T-cell (primary cell): ENCODE data around the gene STAT5B. TPM values are rescaled to one million over a fixed set of nuclear protein-coding genes. Genes with fewer than 3 reads are reported as not detected.

Source experiments
- ATAC-seq, 4 experiments: fragments of 200-7000 bp in 3 of 4; fragments of 150-1000 bp in 1 of 4; cut with Tn5 transposase; replicated peaks in 1 of 4; 1 replicate in 3 of 4; 2 replicates in 1 of 4; pipeline ENCODE4 v1.10.0; 2021; ENCODE audit warnings: moderate library complexity in 3 of 4, mild to moderate bottlenecking in 2 of 4, moderate number of reproducible peaks in 1 of 4
- CTCF ChIA-PET, 2 donors: fragments of 300-600 bp; sonication (Branson Sonifier 250); formaldehyde crosslinking; loops; one replicate each; lab custom pipeline; 2022; ENCODE audit warnings: antibody characterized with exemption in 2 of 2; lab: Charles Lee
- POLR2A ChIA-PET, 2 donors: fragments of 300-600 bp; sonication (Branson Sonifier 250); formaldehyde crosslinking; loops; one replicate each; lab custom pipeline; 2022; ENCODE audit warnings: antibody characterized with exemption in 2 of 2; lab: Charles Lee
- DNase-seq, 35 experiments: peaks; one replicate each; pipeline versions ENCODE4 v3.0.0 to v3.0.0-alpha.2; 2013 to 2023
- H3K27ac ChIP-seq: one replicate; pipeline ENCODE4 v1.5.1; 2013; ENCODE audit warnings: low read length
- H3K27me3 ChIP-seq, 2 experiments: replicated peaks in 1 of 2; 1 replicate in 1 of 2; 2 replicates in 1 of 2; pipeline versions ENCODE4 v1.6.1 to v1.7.0; 2013; ENCODE audit warnings: low read length in 1 of 2, mixed read lengths in 1 of 2; ENCODE audit not compliant: control insufficient read depth in 2 of 2, insufficient read depth in 2 of 2; ENCODE audit errors: extremely low read depth in 1 of 2
- H3K36me3 ChIP-seq, 2 donors: 1 replicate in 1 of 2; 2 replicates in 1 of 2; pipeline versions ENCODE4 v1.6.1 to v1.7.0; 2013; ENCODE audit warnings: low read length in 1 of 2; ENCODE audit not compliant: control insufficient read depth in 2 of 2, insufficient read depth in 1 of 2; ENCODE audit errors: extremely low read depth in 1 of 2
- H3K4me1 ChIP-seq, 2 experiments: 1 replicate in 1 of 2; 2 replicates in 1 of 2; pipeline versions ENCODE4 v1.6.1 to v1.7.0; 2013; ENCODE audit warnings: low read length in 2 of 2, mixed read lengths in 1 of 2; ENCODE audit not compliant: insufficient read depth in 2 of 2, control insufficient read depth in 1 of 2; ENCODE audit errors: extremely low read depth in 1 of 2
- H3K4me3 ChIP-seq, 2 donors: 1 replicate in 1 of 2; 2 replicates in 1 of 2; pipeline versions ENCODE4 v1.5.1 to v1.7.0; 2013; ENCODE audit warnings: mild to moderate bottlenecking in 2 of 2, low read length in 1 of 2, moderate library complexity in 1 of 2; ENCODE audit not compliant: control insufficient read depth in 1 of 2; ENCODE audit errors: extremely low read depth in 1 of 2
- H3K9me3 ChIP-seq: 2 replicates; pipeline ENCODE4 v1.7.0; 2013
- H3K27ac Mint-ChIP-seq, 2 donors: one replicate each; pipeline ENCODE4 v1.8.0; 2020 to 2021; ENCODE audit warnings: mild to moderate bottlenecking in 2 of 2, mixed read lengths in 2 of 2
- H3K27me3 Mint-ChIP-seq, 2 donors: one replicate each; pipeline ENCODE4 v1.8.0; 2021 to 2022; ENCODE audit warnings: mixed read lengths in 2 of 2
- H3K36me3 Mint-ChIP-seq: one replicate; pipeline ENCODE4 v1.8.0; 2021; ENCODE audit warnings: mixed read lengths
- H3K4me1 Mint-ChIP-seq, 3 donors: one replicate each; pipeline ENCODE4 v1.8.0; 2020 to 2022; ENCODE audit warnings: mixed read lengths in 3 of 3, mild to moderate bottlenecking in 1 of 3
- H3K4me3 Mint-ChIP-seq, 3 donors: one replicate each; pipeline ENCODE4 v1.8.0; 2020 to 2022; ENCODE audit warnings: mild to moderate bottlenecking in 3 of 3, mixed read lengths in 3 of 3, moderate library complexity in 3 of 3
- H3K9me3 Mint-ChIP-seq, 3 donors: one replicate each; pipeline ENCODE4 v1.8.0; 2020 to 2022; ENCODE audit warnings: mixed read lengths in 3 of 3
- WGBS: methylation state at CpG from one replicate; pipeline ENCODE4 v1.1.5; 2013; ENCODE audit warnings: missing lambda C conversion rate; ENCODE audit not compliant: insufficient coverage; 5-methylcytosine and 5-hydroxymethylcytosine counted together
- total RNA-seq, 35 experiments: library from RNA in 6 of 35; stranded (reverse) in 6 of 35; fragments of 120-200 nt in 1 of 35; gene quantifications; one replicate each; pipeline versions ENCODE4 v1.2.1 to v1.2.4 and lab custom pipeline; 2013 to 2026

Gene STAT5B
- total RNA-seq, 5 donors from 2014 or later (not counting 1 experiment from before 2014, with no cell fraction given), result 178 to 205 (median 186) TPM

GRCh38 chr17:42202159-42202558 lies 74.0 kb downstream of the STAT5B start:
- H3K36me3 ChIP-seq, result peaks cover 5 to 73% of the 10 kb centered on the region in 2 donors
- CTCF ChIA-PET, result interaction anchor here in 1 of 2 donors (0.6 kb wide), 1 partner anchor 242 kb away, joined by 7 read pairs; no protein-coding TSS in a partner anchor

GRCh38 chr17:42201458-42201772 lies 74.8 kb downstream of the STAT5B start:
- 94% methylated on average over 5 of the region's 10 CpGs for WGBS

More at GRCh38 chr17:42202159-42202558, 74.0 kb downstream of the STAT5B start:
- H3K9me3 ChIP-seq, result no peaks in the 10 kb centered on the region
- Mint-ChIP-seq H3K4me3 (no peak overlapping the region), H3K4me1 (peaks cover 0 to 6% (median 4%) of the 10 kb centered on the region in 3 donors), H3K27me3 (no peaks in the 10 kb centered on the region), H3K36me3 (peaks cover 52% of the 10 kb centered on the region), H3K9me3 (no peaks in the 10 kb centered on the region), H3K27ac (peak overlapping the region in 1 of 2 donors; percentile 22)
- DNase-seq (no peak), ATAC-seq (no peak)
- H3K4me1 ChIP-seq, result no peaks in the 10 kb centered on the region
- H3K4me3 ChIP-seq, result no peak overlapping the region
- POLR2A ChIA-PET, result interaction anchor here in 1 of 2 donors (0.6 to 1.2 kb wide), 2 partner anchors 10 to 14 kb away, joined by 3 to 5 read pairs; no protein-coding TSS in a partner anchor
- no peaks in the 10 kb centered on the region for H3K27me3 ChIP-seq
- WGBS, result 98% methylated on average over 6 of the region's 6 CpGs
- no peak overlapping the region for H3K27ac ChIP-seq

GRCh38 chr17:42200706-42201457 lies 75.3 kb downstream of the STAT5B start:
- H3K27me3 Mint-ChIP-seq, result no peaks in the 10 kb centered on the region
- Histone ChIP-seq H3K9me3 (no peaks in the 10 kb centered on the region), H3K27ac (no peak overlapping the region), H3K27me3 (no peaks in the 10 kb centered on the region), H3K4me1 (no peaks in the 10 kb centered on the region), H3K36me3 (peaks cover 2 to 62% of the 10 kb centered on the region in 2 donors), H3K4me3 (no peak overlapping the region)
- H3K27ac Mint-ChIP-seq, result peak overlapping the region in 1 of 2 donors; percentile 22
- peaks cover 2 to 11% (median 8%) of the 10 kb centered on the region in 3 donors for H3K4me1 Mint-ChIP-seq
- POLR2A ChIA-PET, result interaction anchor here (0.6 to 1.2 kb wide), 3 partner anchors 12 to 43 kb away, joined by 3 read pairs; no protein-coding TSS in a partner anchor
- no peaks in the 10 kb centered on the region for H3K9me3 Mint-ChIP-seq
- peaks cover 46% of the 10 kb centered on the region for H3K36me3 Mint-ChIP-seq
- DNase-seq (no peak), ATAC-seq (no peak)
- CTCF ChIA-PET, result no interaction called here
- H3K4me3 Mint-ChIP-seq, result no peak overlapping the region
- WGBS, result 94% methylated on average over 9 of the region's 14 CpGs

More at GRCh38 chr17:42201458-42201772, 74.8 kb downstream of the STAT5B start:
- DNase-seq, result no peak
- H3K36me3 ChIP-seq, result peaks cover 3 to 66% of the 10 kb centered on the region in 2 donors
- ChIA-PET CTCF (no interaction called here), POLR2A (interaction anchor here in 1 of 2 donors (0.6 to 1.2 kb wide), 2 partner anchors 12 to 13 kb away, joined by 3 read pairs; no protein-coding TSS in a partner anchor)
- H3K27me3 ChIP-seq, result no peaks in the 10 kb centered on the region
- no peak for ATAC-seq
- H3K9me3 Mint-ChIP-seq, result no peaks in the 10 kb centered on the region
- no peaks in the 10 kb centered on the region for H3K9me3 ChIP-seq
- H3K27ac Mint-ChIP-seq, result peak overlapping the region; percentile 48 to 63
- H3K27me3 Mint-ChIP-seq, result no peaks in the 10 kb centered on the region
- H3K27ac ChIP-seq, result no peak overlapping the region
- no peaks in the 10 kb centered on the region for H3K4me1 ChIP-seq
- peaks cover 0 to 9% (median 5%) of the 10 kb centered on the region in 3 donors for H3K4me1 Mint-ChIP-seq
- H3K4me3 ChIP-seq, result no peak overlapping the region
- H3K4me3 Mint-ChIP-seq, result no peak overlapping the region
- peaks cover 51% of the 10 kb centered on the region for H3K36me3 Mint-ChIP-seq

GRCh38 chr17:42199416-42200011 lies 76.7 kb downstream of the STAT5B start:
- ChIA-PET CTCF (no interaction called here), POLR2A (interaction anchor here in 1 of 2 donors (0.5 kb wide), 1 partner anchor 12 kb away, joined by 5 read pairs; no protein-coding TSS in a partner anchor)
- H3K27ac ChIP-seq, result no peak overlapping the region
- peaks cover 36% of the 10 kb centered on the region for H3K36me3 Mint-ChIP-seq
- no peaks in the 10 kb centered on the region for H3K9me3 ChIP-seq
- H3K9me3 Mint-ChIP-seq, result no peaks in the 10 kb centered on the region
- H3K27me3 ChIP-seq, result no peaks in the 10 kb centered on the region
- peaks cover under 1 to 3% of the 10 kb centered on the region in 2 experiments for H3K4me1 ChIP-seq
- H3K4me3 Mint-ChIP-seq, result no peak overlapping the region
- no peaks in the 10 kb centered on the region for H3K27me3 Mint-ChIP-seq
- peaks cover 2 to 49% of the 10 kb centered on the region in 2 donors for H3K36me3 ChIP-seq
- DNase-seq (no peak), ATAC-seq (peak in 1 of 4 experiments; percentile 23)
- WGBS, result 60% methylated on average over 2 of the region's 12 CpGs
- H3K4me3 ChIP-seq, result no peak overlapping the region
- H3K27ac Mint-ChIP-seq, result peak overlapping the region; percentile 52 to 59
- H3K4me1 Mint-ChIP-seq, result peaks cover 8 to 13% (median 10%) of the 10 kb centered on the region in 3 donors

- Histone ChIP-seq H3K27ac (no peak overlapping the region), H3K4me3 (no peak overlapping the region), H3K36me3 (peaks cover 0 to 42% of the 10 kb centered on the region in 2 donors), H3K4me1 (peaks cover 2 to 10% of the 10 kb centered on the region in 2 experiments), H3K9me3 (no peaks in the 10 kb centered on the region), H3K27me3 (no peaks in the 10 kb centered on the region)
- peaks cover 13 to 19% (median 17%) of the 10 kb centered on the region in 3 donors for H3K4me1 Mint-ChIP-seq
- no peaks in the 10 kb centered on the region for H3K27me3 Mint-ChIP-seq
- no peaks in the 10 kb centered on the region for H3K9me3 Mint-ChIP-seq
- CTCF ChIA-PET, result no interaction called here
- POLR2A ChIA-PET, result interaction anchor here in 1 of 2 donors (0.5 to 0.6 kb wide), 2 partner anchors 88 to 266 kb away, joined by 5 to 6 read pairs; no protein-coding TSS in a partner anchor
- WGBS, result 60% methylated on average over 1 of the region's 4 CpGs
- H3K36me3 Mint-ChIP-seq, result peaks cover 31% of the 10 kb centered on the region
- peak in 1 of 35 experiments; percentile 42 for DNase-seq
- no peak for ATAC-seq
- H3K27ac Mint-ChIP-seq, result peak overlapping the region in 1 of 2 donors; percentile 40
- H3K4me3 Mint-ChIP-seq, result no peak overlapping the region
These were observed 77.3 kb downstream of the STAT5B start for GRCh38 chr17:42198897-42199296.

- Histone ChIP-seq H3K27me3 (no peaks in the 10 kb centered on the region), H3K9me3 (no peaks in the 10 kb centered on the region), H3K4me1 (peaks cover 2 to 22% of the 10 kb centered on the region in 2 experiments), H3K27ac (no peak overlapping the region), H3K36me3 (peaks cover 0 to 32% of the 10 kb centered on the region in 2 donors), H3K4me3 (no peak overlapping the region)
- no peak for DNase-seq
- H3K9me3 Mint-ChIP-seq, result no peaks in the 10 kb centered on the region
- H3K4me1 Mint-ChIP-seq, result peaks cover 20 to 29% (median 27%) of the 10 kb centered on the region in 3 donors
- 95% methylated on average over 4 of the region's 8 CpGs for WGBS
- no peaks in the 10 kb centered on the region for H3K27me3 Mint-ChIP-seq
- H3K4me3 Mint-ChIP-seq, result no peak overlapping the region
- ChIA-PET POLR2A (interaction anchor here in 1 of 2 donors (0.6 kb wide), 1 partner anchor 50 kb away, joined by 10 read pairs; no protein-coding TSS in a partner anchor), CTCF (interaction anchor here in 1 of 2 donors (0.6 kb wide), 2 partner anchors 226 to 300 kb away, joined by 3 read pairs; no protein-coding TSS in a partner anchor)
- H3K27ac Mint-ChIP-seq, result peak overlapping the region in 1 of 2 donors; percentile 55
- H3K36me3 Mint-ChIP-seq, result peaks cover 22% of the 10 kb centered on the region
- no peak for ATAC-seq
These were observed 78.5 kb downstream of the STAT5B start for GRCh38 chr17:42197564-42198156.
